ENCODE measurements around the gene ADCY6. TPM values are rescaled to one million over a fixed set of nuclear protein-coding genes. Genes with fewer than 3 reads are reported as not detected.

The ADCY6 gene
- total and polyA plus RNA-seq, 2 donors (not counting 3 experiments of a cell fraction or from before 2014, with no cell fraction given) = 37.0 to 46.2 TPM

DNA sequence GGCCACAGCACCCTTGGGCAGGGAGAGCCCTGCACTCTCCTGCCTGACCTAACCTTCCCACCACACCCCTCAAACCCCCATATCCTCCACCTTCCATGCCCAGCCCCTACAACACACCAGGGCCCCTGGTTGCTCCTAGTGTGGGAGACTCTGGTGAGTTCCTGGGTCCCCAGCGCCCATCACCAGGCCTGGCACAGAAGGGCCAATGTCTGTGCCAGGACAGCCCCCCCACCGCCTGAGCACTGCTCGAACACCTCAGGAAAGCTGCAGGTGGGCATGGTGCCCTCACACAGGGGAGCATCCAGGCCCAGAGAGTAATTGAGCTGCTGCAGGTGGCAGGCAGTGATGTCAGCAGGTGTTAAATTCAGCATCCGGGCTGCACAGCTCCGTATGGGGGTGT, 15.2 kb downstream of the ADCY6 start:
- no peak overlapping the region for H3K4me3 ChIP-seq (replicated peaks in 1 of 3; ENCODE audit: insufficient read depth in 1 of 3, low read depth in 1 of 3, low read length in 3 of 3)
- DNase-seq (ENCODE audit: low read depth, low spot score) (no peak), FAIRE-seq (no peak)
- no peak overlapping the region for H3K4me2 ChIP-seq (ENCODE audit: insufficient read depth, low read length)
- no peaks in the 10 kb centered on the region for H3K9me1 ChIP-seq (replicated peaks; ENCODE audit: control insufficient read depth, extremely low read depth, insufficient read depth, low read length)
- H4K20me1 ChIP-seq (replicated peaks; ENCODE audit: control insufficient read depth, extremely low read depth, insufficient read depth, low read length) = no peaks in the 10 kb centered on the region
- H3K9me3 ChIP-seq (replicated peaks; ENCODE audit: control insufficient read depth, insufficient read depth, low read length) = no peaks in the 10 kb centered on the region
- no peaks in the 10 kb centered on the region for H3K4me1 ChIP-seq (ENCODE audit: control insufficient read depth, extremely low read depth, insufficient read depth, low read length)
- CTCF ChIA-PET = interaction anchor here (1.2 to 1.5 kb wide), 2 partner anchors 11 to 20 kb away, joined by 4 read pairs; no protein-coding TSS in a partner anchor
- H3K36me3 ChIP-seq (ENCODE audit: control insufficient read depth in 2 of 2, extremely low read depth in 1 of 2, insufficient read depth in 2 of 2, low read length in 2 of 2) = peaks cover 14 to 60% of the 10 kb centered on the region in 2 experiments
- intact Hi-C loops (cut with micrococcal nuclease) (no loop called here), dilution Hi-C loops (cut with MboI; ENCODE audit: extremely low pct_ligation_motif_present, low sequenced_read_pairs) (no loop called here)
- BruUV-seq (replicated peaks) = no TSS peak
- TF ChIP-seq POLR2AphosphoS5 (IDR thresholded peaks at IDR 0.05; ENCODE audit: insufficient read depth, low read depth, low read length) (no peak), POLR2A (IDR thresholded peaks at IDR 0.05; ENCODE audit: low read depth, low read length) (no peak), MYC (IDR thresholded peaks at IDR 0.05; ENCODE audit: low read depth, low read length) (no peak), GATA2 (IDR thresholded peaks at IDR 0.05; ENCODE audit: insufficient read depth, insufficient read length, low read depth, low read length) (no peak)
- no peaks in the 10 kb centered on the region for H3K79me2 ChIP-seq (ENCODE audit: control insufficient read depth, insufficient read depth, low read length)
- no peak overlapping the region for H3K27ac ChIP-seq (ENCODE audit: insufficient read depth, low read depth, low read length)
- H3K27me3 ChIP-seq (ENCODE audit: control insufficient read depth in 2 of 2, insufficient read depth in 2 of 2, low read length in 2 of 2) = no peaks in the 10 kb centered on the region
- POLR2A ChIA-PET = no interaction called here
- H2AFZ ChIP-seq (ENCODE audit: low read depth, low read length) = no peak overlapping the region
- no peak overlapping the region for H3K9ac ChIP-seq (replicated peaks; ENCODE audit: extremely low read depth, insufficient read depth, low read length)

DNA sequence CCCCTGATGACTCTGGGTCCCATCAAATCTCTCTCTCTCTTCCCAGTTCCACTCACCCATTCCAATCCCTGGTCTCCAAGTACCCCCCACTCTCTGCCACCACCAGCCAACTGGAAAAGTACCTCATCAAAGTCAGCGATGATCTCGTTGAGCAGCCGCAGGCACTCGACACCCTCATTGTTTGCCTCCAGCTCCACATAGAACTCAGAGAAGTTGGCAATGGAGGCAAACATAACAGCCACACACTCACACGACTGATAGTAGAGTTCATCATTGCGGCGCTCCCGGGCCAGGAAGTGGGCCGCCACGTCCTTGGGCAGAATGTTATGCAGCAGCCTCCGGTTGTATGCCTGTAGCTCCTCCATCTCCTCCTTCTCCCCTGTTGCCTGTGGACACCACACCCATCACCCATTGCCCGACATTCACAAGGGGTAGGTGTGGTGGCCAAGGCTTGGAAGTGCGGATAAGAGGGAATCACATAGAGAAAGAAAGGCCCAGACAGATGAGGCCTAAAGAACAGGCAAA, 17.2 kb downstream of the ADCY6 start:
- no peaks in the 10 kb centered on the region for H3K27me3 ChIP-seq (ENCODE audit: control insufficient read depth in 2 of 2, insufficient read depth in 2 of 2, low read length in 2 of 2)
- intact Hi-C loops (cut with micrococcal nuclease) = no loop called here
- no peaks in the 10 kb centered on the region for H3K79me2 ChIP-seq (ENCODE audit: control insufficient read depth, insufficient read depth, low read length)
- no peaks in the 10 kb centered on the region for H3K9me1 ChIP-seq (replicated peaks; ENCODE audit: control insufficient read depth, extremely low read depth, insufficient read depth, low read length)
- FAIRE-seq (no peak), DNase-seq (ENCODE audit: low read depth, low spot score) (no peak)
- H3K9ac ChIP-seq (replicated peaks; ENCODE audit: extremely low read depth, insufficient read depth, low read length) = no peak overlapping the region
- dilution Hi-C loops (cut with MboI; ENCODE audit: extremely low pct_ligation_motif_present, low sequenced_read_pairs) = no loop called here
- H3K27ac ChIP-seq (ENCODE audit: insufficient read depth, low read depth, low read length) = no peak overlapping the region
- peaks cover 12 to 71% of the 10 kb centered on the region in 2 experiments for H3K36me3 ChIP-seq (ENCODE audit: control insufficient read depth in 2 of 2, extremely low read depth in 1 of 2, insufficient read depth in 2 of 2, low read length in 2 of 2)
- no peaks in the 10 kb centered on the region for H3K4me1 ChIP-seq (ENCODE audit: control insufficient read depth, extremely low read depth, insufficient read depth, low read length)
- H3K9me3 ChIP-seq (replicated peaks; ENCODE audit: control insufficient read depth, insufficient read depth, low read length) = no peaks in the 10 kb centered on the region
- H3K4me2 ChIP-seq (ENCODE audit: insufficient read depth, low read length) = no peak overlapping the region
- no peak overlapping the region for H2AFZ ChIP-seq (ENCODE audit: low read depth, low read length)
- TF ChIP-seq JUN (IDR thresholded peaks at IDR 0.05; ENCODE audit: borderline replicate concordance, insufficient read depth, insufficient read length, low read depth) (no peak), EZH2 (IDR thresholded peaks at IDR 0.05; ENCODE audit: borderline replicate concordance, low read depth, low read length, severe bottlenecking) (no peak), POLR2AphosphoS5 (IDR thresholded peaks at IDR 0.05; ENCODE audit: insufficient read depth, low read depth, low read length) (no peak), MYC (IDR thresholded peaks at IDR 0.05; ENCODE audit: low read depth, low read length) (no peak), GATA2 (IDR thresholded peaks at IDR 0.05; ENCODE audit: insufficient read depth, insufficient read length, low read depth, low read length) (no peak), POLR2A (IDR thresholded peaks at IDR 0.05; ENCODE audit: low read depth, low read length) (no peak)
- TF ChIP-seq, protein P1, sequence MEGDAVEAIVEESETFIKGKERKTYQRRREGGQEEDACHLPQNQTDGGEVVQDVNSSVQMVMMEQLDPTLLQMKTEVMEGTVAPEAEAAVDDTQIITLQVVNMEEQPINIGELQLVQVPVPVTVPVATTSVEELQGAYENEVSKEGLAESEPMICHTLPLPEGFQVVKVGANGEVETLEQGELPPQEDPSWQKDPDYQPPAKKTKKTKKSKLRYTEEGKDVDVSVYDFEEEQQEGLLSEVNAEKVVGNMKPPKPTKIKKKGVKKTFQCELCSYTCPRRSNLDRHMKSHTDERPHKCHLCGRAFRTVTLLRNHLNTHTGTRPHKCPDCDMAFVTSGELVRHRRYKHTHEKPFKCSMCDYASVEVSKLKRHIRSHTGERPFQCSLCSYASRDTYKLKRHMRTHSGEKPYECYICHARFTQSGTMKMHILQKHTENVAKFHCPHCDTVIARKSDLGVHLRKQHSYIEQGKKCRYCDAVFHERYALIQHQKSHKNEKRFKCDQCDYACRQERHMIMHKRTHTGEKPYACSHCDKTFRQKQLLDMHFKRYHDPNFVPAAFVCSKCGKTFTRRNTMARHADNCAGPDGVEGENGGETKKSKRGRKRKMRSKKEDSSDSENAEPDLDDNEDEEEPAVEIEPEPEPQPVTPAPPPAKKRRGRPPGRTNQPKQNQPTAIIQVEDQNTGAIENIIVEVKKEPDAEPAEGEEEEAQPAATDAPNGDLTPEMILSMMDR (IDR thresholded peaks at IDR 0.05; ENCODE audit: extremely low read depth in 1 of 2, insufficient read depth in 1 of 2, low read depth in 1 of 2, low read length in 2 of 2) = no peak
- no TSS peak for BruUV-seq (replicated peaks)
- ChIA-PET CTCF (interaction anchor here (1.2 to 2.3 kb wide), 2 partner anchors 14 to 18 kb away, joined by 3 to 7 read pairs; no protein-coding TSS in a partner anchor), POLR2A (no interaction called here)
- no peaks in the 10 kb centered on the region for H4K20me1 ChIP-seq (replicated peaks; ENCODE audit: control insufficient read depth, extremely low read depth, insufficient read depth, low read length)
- H3K4me3 ChIP-seq (replicated peaks in 1 of 3; ENCODE audit: insufficient read depth in 1 of 3, low read depth in 1 of 3, low read length in 3 of 3) = no peak overlapping the region
